B cell (primary cell): ENCODE results near the gene ITGB2. TPM values are rescaled to one million over a fixed set of nuclear protein-coding genes. Genes with fewer than 3 reads are reported as not detected.

Experiments used
- ATAC-seq: fragments of 200-7000 bp; cut with Tn5 transposase; one replicate; pipeline ENCODE4 v1.10.0; 2021; ENCODE audit warnings: low read depth, mild to moderate bottlenecking, moderate number of reproducible peaks, moderate library complexity
- CTCF ChIA-PET: fragments of 350-600 bp; sonication (Branson Sonifier 250); formaldehyde crosslinking; loops from one replicate; lab custom pipeline; 2021; ENCODE audit warnings: antibody characterized with exemption, inconsistent platforms; lab: Charles Lee
- POLR2A ChIA-PET: fragments of 350-600 bp; sonication (Branson Sonifier 250); formaldehyde crosslinking; loops from one replicate; lab custom pipeline; 2021; ENCODE audit warnings: antibody characterized with exemption; lab: Charles Lee
- DNase-seq: peaks from one replicate; pipeline ENCODE4 v3.0.0; 2013
- H2AFZ ChIP-seq: 2 replicates; pipeline ENCODE4 v1.6.1; 2012; ENCODE audit warnings: mild to moderate bottlenecking, low read depth, low read length; ENCODE audit not compliant: insufficient read depth, poor library complexity, severe bottlenecking
- H3K27ac ChIP-seq, 2 donors: 1 replicate in 1 of 2; 2 replicates in 1 of 2; pipeline ENCODE4 v1.5.1; 2012 to 2013; ENCODE audit warnings: low read length in 2 of 2, mild to moderate bottlenecking in 2 of 2, moderate library complexity in 1 of 2
- H3K27me3 ChIP-seq, 4 experiments: fragments of 200-600 bp in 1 of 4; sonication (generic) in 1 of 4; replicated peaks in 1 of 4; 1 replicate in 2 of 4; 2 replicates in 2 of 4; pipeline versions ENCODE4 v1.6.1 to v1.7.0; 2013 to 2016; ENCODE audit warnings: low read length in 3 of 4, mild to moderate bottlenecking in 2 of 4, mixed read lengths in 1 of 4, moderate library complexity in 1 of 4; ENCODE audit not compliant: insufficient read depth in 4 of 4, control insufficient read depth in 3 of 4; ENCODE audit errors: control extremely low read depth in 1 of 4
- H3K36me3 ChIP-seq, 2 experiments: replicated peaks in 1 of 2; 1 replicate in 1 of 2; 2 replicates in 1 of 2; pipeline versions ENCODE4 v1.6.1 to v1.7.1; 2013; ENCODE audit warnings: low read length in 1 of 2; ENCODE audit not compliant: insufficient read depth in 2 of 2, control insufficient read depth in 1 of 2; ENCODE audit errors: control extremely low read depth in 1 of 2, extremely low read depth in 1 of 2
- H3K4me1 ChIP-seq, 2 donors: fragments of 200-600 bp in 1 of 2; sonication (generic) in 1 of 2; 1 replicate in 1 of 2; 2 replicates in 1 of 2; pipeline versions ENCODE4 v1.5.1 to v1.6.1; 2013 to 2017; ENCODE audit warnings: low read length in 2 of 2; ENCODE audit not compliant: control insufficient read depth in 2 of 2, insufficient read depth in 2 of 2
- H3K4me2 ChIP-seq: replicated peaks from 2 replicates; pipeline ENCODE3; 2012; ENCODE audit warnings: mild to moderate bottlenecking, low read depth, low read length; ENCODE audit not compliant: poor library complexity, severe bottlenecking
- H3K4me3 ChIP-seq, 5 experiments: fragments of 200-600 bp in 1 of 5; sonication (generic) in 1 of 5; 1 replicate in 3 of 5; 2 replicates in 2 of 5; pipeline versions ENCODE4 v1.5.1 to v1.7.0; 2011 to 2016; ENCODE audit warnings: low read length in 4 of 5, mild to moderate bottlenecking in 4 of 5, low read depth in 2 of 5, control low read depth in 1 of 5, moderate library complexity in 1 of 5; ENCODE audit not compliant: insufficient read depth in 1 of 5; ENCODE audit errors: control extremely low read depth in 1 of 5, extremely low read depth in 1 of 5
- H3K79me2 ChIP-seq: fragments of 200-600 bp; sonication (generic); one replicate; pipeline ENCODE4 v1.6.0; 2016; ENCODE audit warnings: low read length; ENCODE audit not compliant: control insufficient read depth, insufficient read depth
- H3K9ac ChIP-seq: fragments of 200-600 bp; sonication (generic); 2 replicates; pipeline ENCODE4 v1.6.1; 2017; ENCODE audit warnings: mild to moderate bottlenecking, low read length, moderate library complexity
- H3K9me3 ChIP-seq, 3 donors: one replicate each; pipeline versions ENCODE4 v1.6.1 to v1.7.1; 2013; ENCODE audit warnings: low read length in 2 of 3; ENCODE audit not compliant: control insufficient read depth in 2 of 3, insufficient read depth in 1 of 3; ENCODE audit errors: control extremely low read depth in 1 of 3
- H4K20me1 ChIP-seq: 2 replicates; pipeline ENCODE4 v1.6.0; 2012; ENCODE audit warnings: mild to moderate bottlenecking, low read length; ENCODE audit not compliant: insufficient read depth, control insufficient read depth, poor library complexity, severe bottlenecking
- H3K27ac Mint-ChIP-seq: one replicate; pipeline ENCODE4 v1.8.0; 2021; ENCODE audit warnings: mixed read lengths
- H3K27me3 Mint-ChIP-seq: one replicate; pipeline ENCODE4 v1.8.0; 2021; ENCODE audit warnings: mixed read lengths
- H3K4me1 Mint-ChIP-seq: one replicate; pipeline ENCODE4 v1.8.0; 2021; ENCODE audit warnings: mixed read lengths
- H3K4me3 Mint-ChIP-seq: one replicate; pipeline ENCODE4 v1.8.0; 2021; ENCODE audit warnings: mixed read lengths
- H3K9me3 Mint-ChIP-seq: one replicate; pipeline ENCODE4 v1.8.0; 2022; ENCODE audit warnings: mixed read lengths; ENCODE audit not compliant: insufficient read depth
- CTCF ChIP-seq: fragments of 200-600 bp; IDR thresholded peaks from one replicate; pipeline ENCODE4 v1.8.0; 2022; ENCODE audit warnings: antibody characterized with exemption, mild to moderate bottlenecking
- EZH2 ChIP-seq: IDR thresholded peaks from 2 replicates; pipeline ENCODE4 v1.6.1; 2012; ENCODE audit warnings: borderline replicate concordance, low read depth, mild to moderate bottlenecking, moderate library complexity, low read length; ENCODE audit not compliant: insufficient read depth, poor library complexity, severe bottlenecking
- WGBS: methylation state at CpG from one replicate; pipeline ENCODE4 v1.1.5; 2013; ENCODE audit warnings: missing lambda C conversion rate; ENCODE audit not compliant: insufficient coverage; 5-methylcytosine and 5-hydroxymethylcytosine counted together
- intact Hi-C: fragments of 100-400 bp; cut with micrococcal nuclease; formaldehyde crosslinking; loops from one replicate; pipeline ENCODE4 v1.10.0; 2022
- polyA plus RNA-seq: library from polyadenylated mRNA; depleted of rRNA; stranded (reverse); fragments of >200 nt; gene quantifications from 2 replicates; pipeline ENCODE4 v1.2.3, GENCODE V29; 2012
- total RNA-seq, 2 donors: library from RNA; stranded (reverse); fragments of 120-200 nt in 1 of 2; gene quantifications; 1 replicate in 1 of 2; 2 replicates in 1 of 2; pipeline versions ENCODE4 v1.2.3 to v1.2.4, GENCODE V29; 2013 to 2022

Gene ITGB2
- total and polyA plus RNA-seq, 2 donors (not counting 1 experiment from before 2014, with no cell fraction given), result 102 to 368 TPM

GRCh38 chr21:44848821-44849521 is 71.7 kb downstream of the ITGB2 start:
- DNase-seq, result no peak
- H3K4me1 Mint-ChIP-seq, result peaks cover 18% of the 10 kb centered on the region
- H3K9me3 Mint-ChIP-seq, result no peaks in the 10 kb centered on the region
- Histone ChIP-seq H3K9me3 (no peaks in the 10 kb centered on the region), H4K20me1 (peaks cover 24% of the 10 kb centered on the region), H3K27ac (no peak overlapping the region), H3K36me3 (peaks cover 0 to 43% of the 10 kb centered on the region in 2 experiments), H3K4me3 (no peak overlapping the region), H2AFZ (no peak overlapping the region), H3K79me2 (peaks cover 11% of the 10 kb centered on the region), H3K4me2 (no peak overlapping the region), H3K27me3 (peaks cover 0 to 10% (median 2%) of the 10 kb centered on the region in 4 experiments), H3K9ac (no peak overlapping the region), H3K4me1 (peaks cover 16 to 17% of the 10 kb centered on the region in 2 donors)
- H3K27ac Mint-ChIP-seq, result no peak overlapping the region
- H3K27me3 Mint-ChIP-seq, result peaks cover 6% of the 10 kb centered on the region
- intact Hi-C loops, result no loop called here
- no peak overlapping the region for H3K4me3 Mint-ChIP-seq
- TF ChIP-seq CTCF (no peak), EZH2 (no peak)
- ChIA-PET CTCF (interaction anchor here (0.7 kb wide), 1 partner anchor 899 kb away, joined by 3 read pairs; no protein-coding TSS in a partner anchor), POLR2A (no interaction called here)
- ATAC-seq, result no peak
- WGBS, result 95% methylated on average over 36 of the region's 36 CpGs
